ENCODE measurements around the gene MED13L. TPM values are rescaled to one million over a fixed set of nuclear protein-coding genes. Genes with fewer than 3 reads are reported as not detected.
A peak's percentile ranks its signal among the peaks of the same experiment; 100 is the strongest.

MED13L gene
- total and polyA plus RNA-seq, 8 donors = 10.3 to 93.8 (median 53.0) TPM

GRCh38 chr12:116130431-116130830, 147.1 kb downstream of the MED13L start:
- DNase-seq (no peak), FAIRE-seq (no peak), ATAC-seq (no peak)
- intact Hi-C loops (cut with DNase I) = no loop called here
- H3K4me3 ChIP-seq = no peak overlapping the region
- H3K27me3 ChIP-seq = no peaks in the 10 kb centered on the region
- no peaks in the 10 kb centered on the region for H3K36me3 ChIP-seq
- WGBS, 2 donors = 48 to 51% methylated on average over 1 of the region's 1 CpG
- no peaks in the 10 kb centered on the region for H3K9me3 ChIP-seq
- H3K27ac ChIP-seq = no peak overlapping the region
- TF ChIP-seq CTCF (IDR thresholded peaks at IDR 0.05) = no peak
- H3K4me1 ChIP-seq = peaks cover 18 to 29% (median 18%) of the 10 kb centered on the region in 3 donors

GRCh38 chr12:116128779-116129178, 148.7 kb downstream of the MED13L start:
- peaks cover 18 to 35% (median 21%) of the 10 kb centered on the region in 3 donors for H3K4me1 ChIP-seq
- 74 to 87% methylated on average over 1 of the region's 1 CpG for WGBS, 2 donors
- H3K36me3 ChIP-seq = no peaks in the 10 kb centered on the region
- no peak for FAIRE-seq
- no peak for ATAC-seq
- H3K9me3 ChIP-seq = no peaks in the 10 kb centered on the region
- H3K4me3 ChIP-seq = no peak overlapping the region
- no peak for TF ChIP-seq CTCF (IDR thresholded peaks at IDR 0.05)
- no peak for DNase-seq
- H3K27me3 ChIP-seq = no peaks in the 10 kb centered on the region
- no peak overlapping the region for H3K27ac ChIP-seq
- intact Hi-C loops (cut with DNase I) = no loop called here

GRCh38 chr12:116127859-116128258, 149.6 kb downstream of the MED13L start:
- Histone ChIP-seq H3K27ac (no peak overlapping the region), H3K4me3 (no peak overlapping the region), H3K4me1 (peaks cover 14 to 35% (median 17%) of the 10 kb centered on the region in 3 donors), H3K9me3 (no peaks in the 10 kb centered on the region), H3K27me3 (no peaks in the 10 kb centered on the region), H3K36me3 (no peaks in the 10 kb centered on the region)
- no peak for TF ChIP-seq CTCF (IDR thresholded peaks at IDR 0.05)
- intact Hi-C loops (cut with DNase I) = no loop called here
- FAIRE-seq (no peak), ATAC-seq (no peak), DNase-seq (no peak)
- WGBS, 2 donors = 65 to 66% methylated on average over 2 of the region's 2 CpGs

- Histone ChIP-seq H3K4me3 (no peak overlapping the region), H3K36me3 (no peaks in the 10 kb centered on the region), H3K4me1 (peaks cover 15 to 44% (median 24%) of the 10 kb centered on the region in 3 donors), H3K9me3 (no peaks in the 10 kb centered on the region), H3K27me3 (no peaks in the 10 kb centered on the region), H3K27ac (no peak overlapping the region)
- no peak for TF ChIP-seq CTCF (IDR thresholded peaks at IDR 0.05)
- FAIRE-seq (no peak), ATAC-seq (no peak), DNase-seq (no peak)
- intact Hi-C loops (cut with DNase I) = no loop called here
Measured at GRCh38 chr12:116126610-116127009, 150.9 kb downstream of the MED13L start.

GRCh38 chr12:116125956-116126566, 151.4 kb downstream of the MED13L start:
- ATAC-seq = peak in 2 of 4 donors; percentile 15 to 24
- no peaks in the 10 kb centered on the region for H3K9me3 ChIP-seq
- peaks cover 19 to 50% (median 28%) of the 10 kb centered on the region in 3 donors for H3K4me1 ChIP-seq
- intact Hi-C loops (cut with DNase I) = no loop called here
- no peak for TF ChIP-seq CTCF (IDR thresholded peaks at IDR 0.05)
- no peaks in the 10 kb centered on the region for H3K27me3 ChIP-seq
- H3K27ac ChIP-seq = no peak overlapping the region
- FAIRE-seq = no peak
- no peaks in the 10 kb centered on the region for H3K36me3 ChIP-seq
- no peak for DNase-seq
- no peak overlapping the region for H3K4me3 ChIP-seq
- 86 to 91% methylated on average over 4 of the region's 4 CpGs for WGBS, 2 donors

Data from pancreas (tissue), 10 donors.